Limb (tissue), 2 donors: ENCODE measurements around the gene MATR3.
"Not testable (repeated sequence)": the region's sequence is repeated elsewhere in the genome, so short reads cannot be mapped to it uniquely, and the experiment has no call there.

Experiments used
- DNase-seq, 2 donors: peaks; one replicate each; pipeline ENCODE4 v3.0.0-alpha.2; 2016; ENCODE audit errors: extremely low spot score in 2 of 2

Gene MATR3

DNA sequence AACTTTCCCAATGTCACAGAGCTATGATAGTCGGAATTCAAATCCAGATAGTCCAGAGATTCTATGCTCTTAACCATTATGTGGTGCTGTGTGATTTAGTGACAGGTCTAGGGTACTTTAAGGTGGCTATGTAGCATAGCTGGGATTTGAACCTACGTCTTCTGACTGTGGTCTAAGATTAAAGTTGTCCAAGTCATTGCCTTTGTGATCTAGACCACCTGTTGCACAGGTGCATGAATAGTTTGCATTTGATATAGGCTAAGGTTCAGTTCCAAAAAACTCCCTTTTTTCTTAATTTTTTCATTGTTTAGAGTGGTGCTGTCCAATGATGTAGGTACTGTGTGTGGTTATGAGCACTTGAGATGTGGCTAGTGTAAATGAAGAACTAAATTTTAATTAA lies 50.6 kb downstream of the MATR3 start:
- DNase-seq = no peak

DNA sequence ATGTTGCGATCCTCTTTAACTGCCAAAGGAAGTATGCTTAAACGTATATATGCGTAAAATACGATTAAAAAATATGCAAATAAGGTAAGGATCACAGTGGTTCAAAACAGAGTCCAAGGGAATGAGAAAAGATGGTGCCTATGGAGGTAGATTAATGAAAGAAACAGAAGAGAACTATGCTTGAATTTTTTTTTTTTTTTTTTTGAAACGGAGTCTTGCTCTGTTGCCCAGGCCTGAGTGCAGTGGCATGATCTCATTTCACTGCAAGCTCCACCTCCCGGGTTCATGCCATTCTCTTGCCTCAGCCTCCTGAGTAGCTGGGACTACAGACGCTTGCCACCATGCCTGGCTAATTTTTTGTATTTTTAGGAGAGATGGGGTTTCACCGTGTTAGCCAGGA lies 51.9 kb downstream of the MATR3 start:
- DNase-seq = not testable (repeated sequence)

DNA sequence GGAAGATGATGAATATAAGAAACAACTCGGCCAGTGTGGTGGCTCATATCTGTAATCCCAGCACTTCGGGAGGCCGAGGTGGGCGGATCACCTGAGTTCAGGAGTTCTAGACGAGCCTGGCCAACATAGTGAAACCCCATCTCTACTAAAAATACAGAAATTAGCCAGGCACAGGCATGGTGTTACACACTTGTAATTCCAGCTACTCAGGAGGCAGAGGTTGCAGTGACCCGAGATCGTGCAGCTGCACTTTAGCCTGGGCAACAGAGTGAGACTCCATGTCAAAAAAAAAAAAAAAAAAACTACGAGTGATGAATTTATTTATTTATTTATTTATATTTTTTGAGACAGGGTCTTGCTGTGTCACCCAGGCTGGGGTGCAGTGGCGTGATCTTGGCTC lies 54.3 kb downstream of the MATR3 start:
- not testable (repeated sequence) for DNase-seq

DNA sequence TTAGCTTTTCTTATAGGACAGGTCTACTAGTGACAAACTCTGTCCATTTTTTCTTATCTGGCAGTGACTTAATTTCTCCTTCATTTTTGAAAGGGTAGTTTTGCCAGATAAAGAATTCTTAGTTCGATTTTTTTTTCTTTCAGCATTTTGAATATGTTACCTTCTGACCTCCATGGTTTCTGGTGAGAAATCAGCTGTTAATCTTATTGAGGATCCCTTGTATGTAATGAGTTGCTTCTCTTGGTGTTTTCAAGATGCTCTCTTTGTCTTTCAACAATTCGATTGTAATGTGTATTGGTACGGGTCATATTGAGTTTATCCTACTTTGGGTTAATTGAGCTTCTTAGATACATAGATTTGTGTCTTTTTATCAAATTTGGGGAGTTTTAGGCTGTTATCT lies 60.6 kb downstream of the MATR3 start:
- no peak for DNase-seq

DNA sequence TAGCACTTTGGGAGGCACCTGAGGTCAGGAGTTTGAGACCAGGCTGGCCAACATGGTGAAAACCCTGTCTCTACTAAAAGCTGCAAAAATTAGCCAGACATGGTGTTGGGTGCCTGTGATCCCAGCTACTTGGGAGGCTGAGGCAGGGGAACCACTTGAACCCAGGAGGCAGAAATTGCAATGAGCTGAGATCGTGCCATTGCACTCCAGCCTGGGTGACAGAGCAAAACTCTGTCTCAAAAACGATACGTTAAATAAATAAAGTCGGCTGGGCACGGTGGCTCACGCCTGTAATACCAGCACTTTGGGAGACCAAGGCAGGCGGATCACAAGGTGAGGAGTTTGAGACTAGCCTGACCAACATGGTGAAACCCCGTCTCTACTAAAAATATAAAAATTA lies 62.4 kb downstream of the MATR3 start:
- DNase-seq = not testable (repeated sequence)

DNA sequence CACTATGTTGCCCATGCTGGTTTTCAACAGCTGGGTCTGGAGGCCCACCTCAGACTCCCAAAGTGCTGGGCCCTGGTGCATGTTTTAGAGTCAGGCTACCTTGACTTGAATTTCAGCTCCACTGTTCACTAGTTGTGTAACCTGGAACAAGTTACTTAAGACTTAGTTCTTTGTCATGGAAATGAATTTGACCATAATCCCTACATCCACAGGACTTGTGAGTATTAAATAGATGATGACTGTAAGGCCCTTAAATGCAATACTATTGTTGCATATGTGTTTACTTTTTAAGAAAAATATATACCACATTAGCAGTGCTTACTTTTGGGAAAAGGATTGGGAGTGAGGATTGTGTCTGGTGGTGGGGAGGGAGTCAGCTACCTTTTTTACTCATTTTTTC lies 64.5 kb downstream of the MATR3 start:
- no peak for DNase-seq

DNA sequence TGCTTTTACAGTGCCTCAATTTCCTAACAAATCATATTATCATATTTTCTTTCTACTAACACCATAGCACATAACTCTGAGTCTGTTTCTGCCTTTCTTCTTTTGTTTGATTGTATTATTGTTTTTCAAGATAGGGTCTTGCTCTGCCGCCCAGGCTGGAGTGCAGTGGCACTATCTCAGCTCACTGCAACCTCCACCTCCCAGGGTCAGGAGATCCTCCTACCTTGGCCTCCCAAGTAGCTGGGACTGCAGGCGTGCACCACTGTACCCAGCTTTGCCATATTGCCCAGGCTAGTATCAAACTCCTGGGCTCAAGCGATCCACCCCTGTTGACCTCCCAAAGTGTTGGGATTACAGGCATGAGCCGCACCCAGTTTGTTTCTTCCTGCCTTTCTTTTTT lies 66.8 kb downstream of the MATR3 start:
- no peak for DNase-seq

DNA sequence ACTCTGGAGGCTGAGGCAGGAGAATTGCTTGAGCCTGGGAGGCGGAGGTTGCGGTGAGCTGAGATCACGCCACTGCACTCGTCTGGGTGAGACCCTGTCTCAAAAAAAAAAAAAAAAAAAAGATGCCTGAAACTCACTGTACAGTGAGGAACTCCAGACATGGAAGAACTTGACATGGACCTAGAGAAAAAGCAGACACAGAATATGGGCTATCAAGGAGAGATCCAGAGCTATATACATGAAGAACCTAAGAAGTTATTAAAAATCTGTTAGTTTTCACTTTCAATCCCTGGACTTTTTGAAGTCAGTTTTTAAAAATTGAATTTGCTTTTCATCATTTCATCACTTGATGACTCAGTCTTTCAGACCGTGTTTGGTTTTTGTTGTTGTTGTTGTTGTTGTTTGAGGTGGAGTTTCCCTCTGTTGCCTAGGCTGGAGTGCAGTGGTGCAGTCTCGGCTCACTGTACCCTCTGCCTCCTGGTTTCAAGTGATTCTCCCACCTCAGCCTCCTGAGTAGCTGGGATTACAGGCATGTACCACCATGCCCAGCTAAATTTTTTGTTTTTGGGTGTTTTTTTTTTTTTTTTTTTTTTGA lies 68.4 kb downstream of the MATR3 start:
- no peak for DNase-seq

DNA sequence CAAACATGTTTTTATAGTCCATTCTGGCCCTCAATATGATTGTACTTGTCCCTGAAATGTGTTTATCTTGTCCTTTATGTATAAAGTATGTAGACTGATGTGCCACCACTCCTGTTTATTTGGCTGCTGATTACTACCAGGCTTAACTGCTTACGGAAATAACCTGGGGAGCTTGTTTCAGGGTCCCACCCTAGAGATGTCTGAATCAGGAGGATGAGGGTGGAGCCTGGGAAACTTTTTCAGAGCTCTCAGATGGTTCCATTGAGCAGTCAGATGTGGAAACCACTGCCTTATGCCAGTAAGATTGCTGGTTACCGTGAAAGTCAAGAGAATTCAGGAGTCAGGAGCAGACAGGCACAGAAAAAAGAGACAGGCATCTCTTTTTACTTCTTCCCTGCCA lies 70.4 kb downstream of the MATR3 start:
- DNase-seq = no peak

DNA sequence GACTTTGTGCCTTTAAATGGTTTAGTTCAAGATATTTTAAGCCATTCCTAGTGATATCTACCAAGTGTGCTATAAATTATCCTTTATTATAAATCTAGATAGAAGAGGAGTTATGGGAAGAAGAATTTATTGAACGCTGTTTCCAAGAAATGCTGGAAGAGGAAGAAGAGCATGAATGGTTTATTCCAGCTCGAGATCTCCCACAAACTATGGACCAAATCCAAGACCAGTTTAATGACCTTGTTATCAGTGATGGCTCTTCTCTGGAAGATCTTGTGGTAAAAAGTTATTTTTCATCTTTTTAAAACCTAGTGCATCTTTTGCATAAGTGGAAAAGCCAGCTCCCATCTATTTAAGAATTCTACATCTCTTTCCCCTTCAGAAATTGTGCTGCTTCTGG lies 70.9 kb downstream of the MATR3 start:
- no peak for DNase-seq

DNA sequence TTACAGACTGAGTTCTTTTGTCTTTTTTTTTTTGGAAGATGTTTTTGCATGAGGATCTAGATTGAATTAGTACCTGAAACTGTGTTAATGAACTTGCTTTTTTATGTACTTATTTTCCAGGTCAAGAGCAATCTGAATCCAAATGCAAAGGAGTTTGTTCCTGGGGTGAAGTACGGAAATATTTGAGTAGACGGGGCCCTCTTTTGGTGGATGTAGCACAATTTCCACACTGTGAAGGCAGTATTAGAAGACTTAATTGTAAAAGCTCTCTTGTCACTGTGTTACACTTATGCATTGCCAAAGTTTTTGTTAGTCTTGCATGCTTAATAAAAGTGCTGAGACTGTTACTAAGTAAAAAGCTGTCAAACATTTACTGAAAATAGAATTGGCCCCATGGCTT lies 75.1 kb downstream of the MATR3 start:
- DNase-seq = no peak

DNA sequence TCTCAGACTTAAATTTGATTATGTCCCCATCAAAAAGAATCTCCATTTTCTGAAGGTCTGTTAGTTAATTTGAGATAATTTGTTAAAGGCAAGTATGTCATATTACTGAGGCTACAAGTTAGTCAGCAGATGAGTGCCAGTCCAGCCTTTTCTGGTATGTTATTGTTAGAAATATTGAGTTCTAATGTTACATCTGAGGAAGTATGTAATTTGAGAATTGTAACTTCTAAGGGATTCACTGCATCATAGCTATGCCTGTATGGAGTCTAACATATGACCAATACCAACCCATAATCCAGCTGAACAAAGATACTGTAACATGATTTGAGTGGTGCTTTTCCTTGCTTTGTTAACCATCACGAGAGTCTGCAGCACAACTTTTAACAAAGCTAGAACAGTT lies 75.6 kb downstream of the MATR3 start:
- no peak for DNase-seq

DNA sequence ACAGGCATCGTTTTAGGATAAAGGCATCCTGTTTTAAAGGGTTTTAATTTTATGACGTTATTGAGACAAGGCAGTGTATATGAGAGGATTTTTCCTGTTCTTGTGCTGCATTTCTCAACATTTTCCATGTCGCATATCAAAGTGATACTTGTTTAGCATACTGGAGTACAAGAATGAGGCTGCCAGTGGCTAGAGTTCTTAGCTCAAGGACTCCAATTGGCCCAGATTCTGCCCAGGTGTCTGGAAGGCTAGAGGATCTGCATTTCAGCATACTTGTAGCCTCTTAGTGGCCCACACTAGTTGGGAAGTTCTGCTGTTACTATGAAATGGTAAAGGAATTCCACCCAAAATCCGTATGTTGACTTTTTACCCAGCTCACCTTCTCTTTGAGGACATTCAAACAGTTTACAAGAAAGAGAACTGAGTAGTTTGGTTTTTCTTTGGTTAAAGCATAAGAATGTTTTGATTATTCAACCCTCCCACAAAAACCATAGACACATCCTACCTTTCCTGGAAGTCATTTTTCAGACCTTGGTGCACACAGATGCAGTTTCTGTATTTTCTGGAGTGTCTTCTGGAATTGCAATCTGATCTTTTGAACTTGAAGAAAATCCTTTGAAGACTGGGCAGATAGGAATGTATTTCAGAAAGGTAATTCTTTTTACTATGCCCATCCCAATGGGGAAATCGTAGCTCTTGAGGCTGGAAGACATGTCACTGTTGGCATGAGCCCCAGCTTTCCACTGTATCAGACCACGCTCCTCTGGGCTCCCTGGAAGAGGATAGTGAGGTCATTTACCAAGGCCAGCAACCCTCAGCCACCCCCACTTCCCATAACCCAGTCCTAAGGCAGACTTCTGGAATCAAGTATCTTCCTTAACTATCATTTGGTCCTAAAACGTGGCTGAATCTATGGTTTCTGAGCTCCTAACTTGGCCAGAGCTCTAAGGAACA lies 78.2 kb downstream of the MATR3 start:
- no peak for DNase-seq

DNA sequence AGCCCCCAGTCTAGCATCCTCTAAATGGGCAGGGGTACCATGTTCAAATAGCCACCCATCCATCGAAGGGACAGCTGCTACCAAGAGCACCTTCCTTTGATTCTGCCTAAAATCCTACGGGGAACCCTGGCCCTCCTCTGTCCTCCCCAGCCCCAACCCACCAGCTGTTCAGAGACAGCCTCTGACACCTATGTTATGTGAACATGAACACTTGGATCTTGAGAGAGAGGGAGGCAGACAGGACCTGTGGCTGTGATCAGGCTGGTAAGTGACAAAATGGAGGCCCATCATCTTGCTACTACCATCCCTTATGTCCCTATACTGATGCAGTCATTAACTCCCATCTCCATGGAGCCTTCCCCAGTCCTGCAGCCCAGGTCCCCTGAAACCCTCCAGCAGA lies 81.4 kb downstream of the MATR3 start:
- DNase-seq = no peak

DNA sequence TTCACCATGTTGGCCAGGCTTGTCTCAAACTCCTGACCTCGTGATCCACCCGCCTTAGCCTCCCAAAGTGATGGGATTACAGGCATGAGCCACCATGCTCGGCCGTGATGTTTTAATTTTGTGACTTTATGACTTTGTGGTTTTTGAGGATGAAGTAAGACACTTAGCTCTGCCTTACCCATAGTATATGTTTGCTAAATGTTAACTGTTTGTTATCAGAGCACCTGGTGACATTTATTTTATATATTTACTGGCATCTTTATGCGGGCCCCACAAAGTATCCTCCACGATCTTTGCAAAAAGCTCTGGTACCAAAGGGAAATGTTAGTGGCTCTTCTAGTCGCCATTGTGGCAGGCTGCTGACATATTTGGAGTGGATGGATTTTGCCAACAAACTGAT lies 82.8 kb downstream of the MATR3 start:
- no peak for DNase-seq

DNA sequence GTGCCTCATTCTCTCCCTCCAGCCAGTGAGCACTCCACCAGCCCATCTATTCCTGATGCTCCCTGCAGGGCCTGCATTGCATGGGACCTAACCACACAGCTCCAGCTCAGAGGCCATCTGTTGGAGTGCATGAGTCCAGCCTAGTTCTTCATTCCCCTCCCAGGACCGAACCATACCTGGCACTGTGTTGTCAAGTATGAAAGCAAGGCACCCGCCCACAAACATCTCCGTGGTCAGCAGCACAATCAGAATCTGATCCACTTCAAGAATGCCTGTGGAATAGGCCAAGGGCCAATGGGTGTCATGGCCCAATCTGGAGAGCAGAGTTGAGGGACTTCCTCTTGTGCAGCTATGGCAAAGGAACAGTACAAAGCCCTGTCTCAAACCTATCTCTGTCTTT lies 83.7 kb downstream of the MATR3 start:
- no peak for DNase-seq

DNA sequence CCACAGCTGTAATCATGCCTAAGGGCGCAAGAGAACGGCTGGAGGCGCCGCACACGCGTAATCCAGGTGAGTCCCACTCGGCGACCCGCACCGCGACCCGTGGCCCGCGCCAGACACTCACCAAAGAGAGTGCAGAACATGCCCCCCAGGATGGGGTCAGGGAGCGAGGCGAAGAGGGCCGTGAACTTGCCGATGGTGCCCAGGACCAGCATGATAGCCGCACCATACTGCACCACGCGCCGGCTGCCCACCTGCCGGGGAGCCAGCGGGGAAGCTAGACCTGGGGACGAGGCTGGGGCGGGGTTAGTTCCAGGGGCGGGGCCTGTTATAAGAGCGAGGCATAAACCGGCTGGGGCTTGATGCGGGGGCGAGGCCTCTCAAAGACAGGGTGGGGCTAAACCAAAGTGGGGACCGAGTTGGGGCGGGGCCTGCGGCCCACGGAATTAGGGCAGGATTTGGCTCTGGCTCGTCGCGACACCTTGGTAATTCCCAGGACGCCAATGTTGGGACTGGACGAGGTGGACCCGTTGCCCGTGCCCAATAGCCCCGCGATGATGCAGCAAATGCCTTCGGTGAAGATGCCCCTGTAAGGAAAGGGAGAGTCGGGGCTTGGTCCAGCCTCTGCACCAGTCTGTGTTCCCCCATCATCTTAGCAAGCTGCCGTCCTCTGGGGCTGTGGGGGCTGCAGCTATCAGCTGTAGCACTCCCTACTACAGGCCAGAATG lies 84.7 kb downstream of the MATR3 start:
- no peak for DNase-seq

DNA sequence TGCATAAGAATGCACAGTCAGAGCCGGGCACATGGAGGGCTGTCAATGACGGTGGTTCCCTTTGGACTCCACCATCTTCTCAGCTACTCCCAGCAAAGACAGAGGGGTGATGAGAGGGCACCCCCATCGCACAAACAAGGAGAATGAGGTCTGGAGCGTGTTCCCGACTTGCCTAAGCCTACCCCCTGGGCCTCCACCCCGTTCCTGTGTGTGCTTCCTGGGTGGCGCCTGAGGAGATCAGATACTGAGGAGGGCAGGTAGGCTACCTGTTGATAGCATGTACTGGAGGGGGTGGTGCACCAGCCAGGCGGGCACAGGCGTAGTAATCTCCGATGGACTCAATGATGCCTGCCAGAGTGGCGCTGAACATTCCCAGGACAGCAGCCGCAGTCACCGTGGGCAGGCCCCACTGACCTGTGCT lies 85.4 kb downstream of the MATR3 start:
- DNase-seq = no peak

DNA sequence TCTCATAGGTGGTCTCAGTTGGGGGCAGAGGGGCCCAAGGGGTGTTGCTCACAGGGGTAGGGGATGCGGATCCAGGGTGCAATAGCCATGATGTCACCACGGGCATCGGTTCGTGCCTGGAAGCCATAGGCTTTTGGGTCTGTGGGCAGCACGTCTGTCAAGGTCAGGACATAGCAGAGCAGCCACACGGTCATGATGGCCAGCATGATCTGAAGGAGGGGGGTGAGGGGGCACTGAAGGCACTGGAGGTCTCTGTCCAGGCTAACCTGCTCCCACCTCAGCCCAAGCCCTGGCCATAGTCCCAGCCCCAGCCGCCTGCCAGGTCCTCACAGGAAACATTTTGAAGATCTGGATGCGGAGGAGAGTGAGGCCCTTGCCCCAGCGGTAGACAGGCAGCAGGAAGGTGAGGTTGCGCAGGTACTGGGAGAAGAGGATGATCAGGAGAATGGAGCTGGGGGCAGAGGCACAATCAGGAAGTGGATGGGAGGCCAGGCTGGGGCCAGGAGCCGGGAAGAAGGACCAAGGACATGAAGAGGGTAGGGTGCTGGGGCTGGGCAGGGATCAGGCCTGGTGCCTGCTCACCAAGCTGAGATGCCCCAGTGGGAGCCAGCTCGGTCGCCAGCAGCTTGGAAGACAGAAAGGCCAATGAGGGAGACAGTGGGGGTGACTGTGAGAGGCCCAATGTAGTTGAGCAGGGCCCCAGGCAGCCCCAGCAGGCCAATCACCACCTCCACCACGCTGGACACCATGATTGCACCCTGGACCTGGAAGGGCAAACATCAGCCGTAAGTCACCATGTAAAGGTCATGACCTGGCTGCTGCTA lies 86.3 kb downstream of the MATR3 start:
- DNase-seq = no peak
